ENCODE results near the gene ARHGEF4.

Gene ARHGEF4

GRCh38 chr2:130823886-130824491, 12.7 kb upstream of the ARHGEF4 start:
- in situ Hi-C loops (cut with MboI; ENCODE audit: low pct_unique_long_range_greater_than_20kb, low sequenced_read_pairs, unreplicated experiment) = no loop called here
- peak; percentile 13 for TF ChIP-seq CTCF (IDR thresholded peaks at IDR 0.05; ENCODE audit: extremely low read depth, insufficient read depth, missing control alignments)
- peak; percentile 72 for DNase-seq (ENCODE audit: low spot score)

- peak; percentile 90 for DNase-seq (ENCODE audit: low spot score)
- in situ Hi-C loops (cut with MboI; ENCODE audit: low pct_unique_long_range_greater_than_20kb, low sequenced_read_pairs, unreplicated experiment) = no loop called here
- no peak for TF ChIP-seq CTCF (IDR thresholded peaks at IDR 0.05; ENCODE audit: extremely low read depth, insufficient read depth, missing control alignments)
These were observed 12.1 kb upstream of the ARHGEF4 start for GRCh38 chr2:130824492-130825061.

GRCh38 chr2:130825231-130825965, 11.3 kb upstream of the ARHGEF4 start:
- in situ Hi-C loops (cut with MboI; ENCODE audit: low pct_unique_long_range_greater_than_20kb, low sequenced_read_pairs, unreplicated experiment) = no loop called here
- DNase-seq (ENCODE audit: low spot score) = no peak

GRCh38 chr2:130825966-130826253, 10.8 kb upstream of the ARHGEF4 start:
- no peak for TF ChIP-seq CTCF (IDR thresholded peaks at IDR 0.05; ENCODE audit: extremely low read depth, insufficient read depth, missing control alignments)
- in situ Hi-C loops (cut with MboI; ENCODE audit: low pct_unique_long_range_greater_than_20kb, low sequenced_read_pairs, unreplicated experiment) = no loop called here
- DNase-seq (ENCODE audit: low spot score) = no peak

More at GRCh38 chr2:130825231-130825965, 11.3 kb upstream of the ARHGEF4 start:
- TF ChIP-seq CTCF (IDR thresholded peaks at IDR 0.05; ENCODE audit: extremely low read depth, insufficient read depth, missing control alignments) = no peak

GRCh38 chr2:130826419-130826818, 10.3 kb upstream of the ARHGEF4 start:
- TF ChIP-seq CTCF (IDR thresholded peaks at IDR 0.05; ENCODE audit: extremely low read depth, insufficient read depth, missing control alignments) = no peak
- DNase-seq (ENCODE audit: low spot score) = no peak
- in situ Hi-C loops (cut with MboI; ENCODE audit: low pct_unique_long_range_greater_than_20kb, low sequenced_read_pairs, unreplicated experiment) = no loop called here

- in situ Hi-C loops (cut with MboI; ENCODE audit: low pct_unique_long_range_greater_than_20kb, low sequenced_read_pairs, unreplicated experiment) = no loop called here
- no peak for DNase-seq (ENCODE audit: low spot score)
- TF ChIP-seq CTCF (IDR thresholded peaks at IDR 0.05; ENCODE audit: extremely low read depth, insufficient read depth, missing control alignments) = no peak
These were observed 9.8 kb upstream of the ARHGEF4 start for GRCh38 chr2:130826821-130827501.
